NCI-H82 (cell line): ENCODE data around the gene BMF.

ENCODE experiments used
- DNase-seq: peaks from one replicate; lab custom pipeline; 2025; lab: John Stamatoyannopoulos, UW

BMF gene

DNA sequence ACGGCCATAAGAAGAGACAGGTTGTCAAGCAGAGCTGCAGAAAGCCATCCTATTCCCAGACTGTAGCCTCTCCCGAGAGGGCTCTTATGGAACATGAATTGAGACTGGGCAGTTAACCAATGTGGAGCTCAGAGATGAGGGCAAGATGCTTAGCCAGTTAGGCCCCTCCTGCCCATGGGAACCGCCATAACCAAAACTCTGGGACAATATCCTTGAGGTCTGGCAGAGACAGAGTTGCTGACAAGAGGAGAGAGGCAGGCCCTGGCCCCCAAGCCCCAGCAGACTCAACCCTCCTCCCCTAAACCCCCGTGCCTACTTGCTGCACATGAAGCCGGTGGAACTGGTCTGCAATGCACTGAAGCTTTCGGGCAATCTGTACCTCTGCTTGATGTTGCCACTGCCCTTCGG, 4.8 kb downstream of the BMF start:
- no peak for DNase-seq

DNA sequence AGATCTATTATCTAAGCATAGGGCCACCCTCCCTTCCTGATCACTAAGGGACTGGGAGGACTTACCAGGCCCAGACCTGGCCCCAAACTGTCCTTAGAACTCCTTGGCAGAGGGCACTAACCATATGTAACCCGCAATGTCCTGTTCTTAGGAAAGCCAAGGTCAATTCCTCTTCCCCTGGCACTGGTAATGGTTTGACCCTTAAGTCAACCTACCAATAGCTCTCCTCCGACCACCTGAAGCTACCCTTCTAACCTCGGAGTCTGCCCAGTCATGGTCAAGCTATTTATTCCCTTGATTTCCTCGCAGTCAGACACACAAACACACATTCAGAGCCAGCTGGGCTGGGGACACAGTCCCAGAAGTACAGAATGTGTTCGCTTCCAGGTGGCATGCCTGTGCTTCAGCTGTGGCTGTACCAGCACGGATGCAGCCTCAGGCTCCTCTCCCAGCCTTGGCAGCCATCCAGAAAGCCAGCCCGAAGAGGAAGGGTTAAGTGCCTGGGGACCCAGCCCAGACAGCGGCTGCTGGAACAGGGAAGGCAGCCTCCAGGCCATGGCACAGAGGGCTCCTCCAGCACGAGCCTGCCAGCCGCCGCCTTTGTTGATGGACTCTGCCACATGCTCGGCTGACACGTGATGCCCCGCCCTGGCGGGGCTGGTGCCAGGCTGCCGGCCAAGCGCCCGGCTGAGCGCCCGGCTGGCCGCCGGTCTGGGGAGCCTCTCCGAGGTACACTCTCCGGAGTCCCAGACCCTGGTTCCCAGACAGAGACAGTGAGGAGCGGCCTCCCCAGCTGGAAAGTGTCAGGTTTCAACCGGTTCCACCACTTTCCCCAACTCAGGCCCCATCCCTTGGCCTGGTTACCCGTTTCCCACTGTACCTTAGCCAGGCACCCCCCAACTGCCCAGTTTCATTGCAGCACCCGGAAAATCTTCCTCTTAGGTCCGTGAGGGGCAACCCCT, 5.5 kb downstream of the BMF start:
- DNase-seq: peak; percentile 42

DNA sequence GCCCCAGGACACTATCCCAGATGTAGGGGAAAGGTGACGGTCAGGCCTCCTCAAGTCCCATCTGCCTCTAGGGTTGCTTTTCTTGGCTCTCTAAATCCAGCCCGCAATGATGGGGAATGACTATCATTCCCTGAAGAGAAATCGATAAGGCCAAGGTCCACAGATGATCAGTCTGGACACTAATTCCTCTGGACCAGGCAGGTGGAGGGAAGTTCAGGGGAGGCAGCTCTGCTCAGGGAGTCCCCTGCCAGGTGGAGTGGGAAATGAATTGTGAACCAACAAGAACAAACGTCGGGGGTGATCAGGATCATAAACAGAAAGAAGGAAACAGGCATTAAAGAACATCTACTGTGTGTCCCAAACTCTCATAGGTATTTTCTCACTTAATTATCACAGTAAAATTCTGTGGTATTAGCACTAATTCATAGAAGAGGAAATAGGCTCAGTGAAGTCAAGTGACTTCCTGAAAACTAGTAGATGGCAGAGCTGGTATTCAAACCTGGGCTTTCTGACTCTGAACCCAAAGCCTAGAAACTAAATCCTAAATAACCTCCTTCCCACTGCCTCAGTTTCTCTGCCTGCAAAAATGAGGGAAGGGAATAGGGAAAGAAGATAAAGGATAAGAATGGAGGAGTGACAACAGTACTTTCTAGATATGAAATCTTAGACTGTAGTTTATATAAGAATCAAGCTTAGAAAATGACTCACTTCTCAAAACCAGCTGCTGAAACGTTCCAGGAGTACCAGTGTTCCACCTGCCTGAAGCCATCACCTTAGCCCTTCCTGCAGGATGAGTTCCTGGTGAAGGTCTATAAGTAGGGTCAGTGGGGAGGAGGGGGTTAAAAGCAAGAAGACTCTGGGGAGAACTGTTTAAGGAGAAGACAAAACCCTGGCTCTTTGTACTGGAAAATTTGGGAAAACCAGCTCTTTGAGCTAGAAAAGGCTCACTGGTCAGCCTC, 7.5 kb downstream of the BMF start:
- DNase-seq: no peak

DNA sequence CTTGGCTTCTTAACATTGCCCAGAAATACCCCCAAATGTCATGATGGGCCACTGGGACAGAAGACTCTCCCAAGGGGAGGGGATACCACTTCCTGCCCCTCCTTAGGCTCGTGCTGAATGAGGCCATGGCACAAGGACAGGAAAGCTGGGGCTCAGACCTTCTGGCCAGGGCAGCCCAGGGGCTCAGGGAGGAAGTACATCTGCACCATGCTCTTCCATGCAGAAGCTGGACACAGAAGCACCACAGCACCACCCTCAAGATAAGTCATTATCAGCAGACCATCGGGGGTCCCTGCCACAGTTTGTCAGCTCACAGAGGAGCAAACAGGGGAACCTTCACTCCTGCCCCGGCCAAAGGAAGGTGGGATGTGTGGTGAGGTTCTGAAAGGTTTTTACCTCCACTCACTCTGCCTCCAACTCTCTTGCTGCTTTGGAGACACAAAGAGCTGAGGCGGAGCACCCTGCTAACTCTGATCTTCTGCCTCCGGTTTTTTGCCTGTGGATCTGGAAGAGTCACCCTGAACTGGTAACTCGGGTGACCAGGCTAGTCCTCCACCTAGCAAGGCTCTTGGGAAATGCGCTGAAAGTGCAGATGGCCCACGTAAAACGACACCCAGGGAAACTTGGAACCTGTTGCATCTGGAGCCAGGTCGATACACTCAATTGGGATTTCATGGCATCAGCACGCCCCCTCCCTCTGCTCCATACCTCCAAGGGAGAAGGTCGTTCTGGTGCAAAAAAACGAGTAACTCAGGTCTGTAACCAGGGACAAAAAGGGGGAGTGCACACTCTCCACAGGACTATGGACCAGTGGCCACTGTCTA, 8.3 kb downstream of the BMF start:
- no peak for DNase-seq

DNA sequence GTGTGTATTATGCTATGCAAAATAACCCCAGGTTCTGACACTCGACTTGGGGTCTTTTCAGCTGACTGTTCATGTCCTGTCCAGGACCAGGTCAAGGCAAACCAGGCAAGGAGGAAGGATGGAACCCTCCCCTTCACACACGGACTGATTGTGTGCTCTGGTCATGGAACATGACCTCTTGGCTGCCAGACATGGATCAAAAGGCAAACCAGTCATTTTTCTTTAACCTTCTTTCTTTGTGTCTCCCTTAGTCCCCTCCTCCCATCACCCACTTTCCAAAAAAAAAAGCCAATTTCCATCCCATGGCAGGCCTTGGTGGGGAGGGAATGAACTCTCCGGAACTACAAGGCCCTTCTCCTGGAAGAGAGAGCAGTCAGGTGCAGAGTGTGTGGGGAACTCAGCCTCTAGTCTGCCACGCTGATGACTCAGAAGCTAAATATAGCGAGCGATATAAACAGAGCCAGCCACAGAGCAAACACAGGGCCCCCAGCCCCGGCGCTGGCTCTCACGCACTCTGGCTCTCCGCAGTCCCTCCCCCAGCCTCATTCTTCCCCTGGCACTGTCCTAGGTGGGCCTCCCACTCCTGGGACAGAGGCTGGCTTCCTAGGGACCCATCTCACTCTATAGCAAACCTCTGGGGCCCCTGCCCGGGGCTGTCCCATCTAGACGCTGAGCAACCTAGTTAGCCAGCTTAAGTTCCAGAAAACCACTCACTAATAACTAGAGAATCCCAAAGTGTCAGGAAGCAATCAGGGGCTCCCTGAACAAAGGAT, 10.0 kb downstream of the BMF start:
- peak; percentile 76 for DNase-seq

DNA sequence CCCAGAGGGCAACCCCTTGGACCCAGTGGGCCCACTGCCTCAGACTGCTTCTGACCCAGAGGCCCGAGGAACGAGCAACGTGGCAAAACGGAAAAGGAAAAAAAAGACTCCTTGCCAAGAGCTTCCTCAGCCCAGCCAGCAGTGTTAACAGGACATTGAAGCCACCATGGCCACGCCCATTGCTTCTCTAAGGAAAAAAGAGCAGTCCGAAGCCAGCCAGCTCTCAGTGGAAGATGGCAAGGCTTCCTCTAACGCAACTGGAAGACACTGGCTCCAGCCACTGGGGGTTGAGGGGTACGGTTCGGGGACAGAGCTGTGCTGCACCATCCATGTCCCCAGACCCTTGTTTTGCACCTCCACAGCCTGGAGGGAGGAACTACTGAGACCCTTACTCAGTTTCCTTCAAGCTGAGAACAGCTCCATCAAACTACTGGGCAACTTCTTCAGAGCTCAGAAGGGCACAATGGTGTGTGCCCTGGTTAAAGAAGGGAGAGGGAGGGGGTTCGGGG, 10.7 kb downstream of the BMF start:
- no peak for DNase-seq

DNA sequence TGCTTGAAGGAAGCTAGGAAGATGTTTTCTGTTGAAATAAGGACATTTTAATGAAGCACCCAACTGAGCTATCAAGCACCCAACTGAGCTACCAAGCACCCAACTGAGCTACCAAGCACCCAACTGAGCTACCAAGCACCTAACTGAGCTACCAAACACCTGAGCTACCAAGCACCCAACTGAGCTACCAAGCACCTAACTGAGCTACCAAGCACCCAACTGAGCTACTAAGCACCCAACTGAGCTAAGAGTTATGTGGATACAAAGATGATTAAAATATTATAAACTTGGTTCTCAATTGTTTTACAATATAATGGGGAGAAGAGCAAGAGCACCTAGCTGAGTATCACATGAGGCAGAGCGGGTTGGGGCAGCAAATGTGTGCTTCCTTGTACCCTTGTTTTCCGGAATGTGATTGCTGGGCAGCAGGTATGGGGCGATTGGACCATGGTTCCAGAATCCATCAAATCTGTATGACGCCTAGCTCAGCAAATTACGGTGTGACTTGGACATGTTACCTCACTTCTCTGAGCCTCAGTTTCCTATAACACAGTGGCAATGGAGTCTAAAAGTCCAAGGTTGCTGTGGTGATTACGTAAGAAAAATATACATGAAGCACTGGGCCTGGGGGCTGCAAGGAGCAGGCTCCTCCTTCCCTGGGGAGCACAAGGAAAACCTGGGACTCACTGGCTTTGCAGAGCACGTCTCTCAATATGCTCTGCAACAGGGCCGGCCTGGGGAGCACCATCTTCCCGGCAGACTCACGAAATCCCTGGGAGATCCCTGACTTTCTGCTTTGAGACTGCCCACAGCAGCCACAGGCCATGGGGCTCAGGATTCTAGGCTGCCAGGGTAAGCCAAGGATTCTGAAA, 11.3 kb downstream of the BMF start:
- DNase-seq: no peak

DNA sequence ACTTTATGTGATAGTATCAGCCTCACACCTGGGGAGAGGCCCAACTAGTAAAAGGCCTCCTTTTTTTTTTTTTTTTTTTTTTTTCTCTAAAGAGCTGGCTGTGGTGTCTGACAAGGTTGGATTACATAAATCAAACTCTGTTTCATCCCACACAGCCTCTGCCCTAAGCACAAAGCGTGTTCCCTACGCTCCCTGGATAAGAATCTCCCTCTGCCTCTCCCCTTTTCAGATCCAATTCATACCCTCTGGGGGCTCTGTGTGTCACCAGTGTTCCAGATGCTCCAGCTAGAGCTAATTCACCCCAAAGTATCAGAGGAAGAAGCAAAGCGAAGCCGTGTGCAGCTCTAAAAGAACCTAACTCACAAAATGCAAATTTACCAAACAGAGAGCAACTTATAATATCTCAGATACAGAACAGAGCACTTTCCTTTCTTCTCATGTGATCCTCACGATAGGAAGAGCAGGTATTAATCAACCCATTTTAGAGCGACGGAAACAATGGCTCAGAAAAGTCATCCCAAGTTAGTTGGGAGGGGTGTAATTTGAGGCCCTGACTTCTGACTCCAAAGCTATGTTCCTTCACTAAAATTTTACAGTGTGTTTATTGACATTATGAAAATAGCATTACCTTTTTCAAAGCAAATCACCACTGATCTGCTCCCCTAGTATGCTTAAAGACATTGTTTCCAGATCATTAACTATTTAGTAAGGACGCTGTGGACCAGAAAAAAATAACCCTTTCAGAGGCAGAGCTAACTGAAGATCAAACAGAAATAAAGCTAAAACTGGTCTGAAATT, 12.4 kb downstream of the BMF start:
- no peak for DNase-seq

DNA sequence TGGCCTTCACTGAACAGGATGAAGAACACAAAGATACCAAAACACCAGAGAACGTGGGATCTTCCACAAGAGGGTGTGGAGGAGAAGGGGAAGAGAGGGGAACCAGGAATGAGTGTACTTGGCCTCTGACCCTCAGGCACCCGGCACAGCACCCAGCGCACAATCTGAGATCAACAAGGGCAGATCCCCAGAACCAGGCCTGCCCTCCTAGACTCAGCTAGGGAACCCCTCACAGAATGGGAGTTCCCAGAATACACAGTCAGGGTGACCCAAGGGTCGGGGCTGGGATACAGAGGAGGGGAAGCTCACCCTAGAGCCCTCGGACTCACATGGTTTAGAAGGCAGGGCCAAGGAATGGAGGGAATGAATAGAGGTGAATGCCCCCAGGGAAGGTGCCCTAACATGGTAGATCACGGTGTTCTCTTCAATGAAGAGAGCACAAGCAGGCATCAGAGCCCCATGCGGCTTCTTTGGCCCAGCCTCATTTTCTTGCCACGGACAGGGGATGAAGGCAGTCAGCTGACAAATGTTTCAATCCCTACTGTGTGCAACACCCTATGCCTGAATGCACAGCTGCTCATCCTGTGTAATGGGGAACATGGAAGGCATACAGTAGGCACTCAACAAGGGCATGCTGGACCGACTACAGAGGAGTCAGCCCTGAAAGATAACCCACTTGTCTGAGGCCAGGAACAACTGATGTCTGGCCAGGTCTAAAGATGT, 13.1 kb downstream of the BMF start:
- no peak for DNase-seq

DNA sequence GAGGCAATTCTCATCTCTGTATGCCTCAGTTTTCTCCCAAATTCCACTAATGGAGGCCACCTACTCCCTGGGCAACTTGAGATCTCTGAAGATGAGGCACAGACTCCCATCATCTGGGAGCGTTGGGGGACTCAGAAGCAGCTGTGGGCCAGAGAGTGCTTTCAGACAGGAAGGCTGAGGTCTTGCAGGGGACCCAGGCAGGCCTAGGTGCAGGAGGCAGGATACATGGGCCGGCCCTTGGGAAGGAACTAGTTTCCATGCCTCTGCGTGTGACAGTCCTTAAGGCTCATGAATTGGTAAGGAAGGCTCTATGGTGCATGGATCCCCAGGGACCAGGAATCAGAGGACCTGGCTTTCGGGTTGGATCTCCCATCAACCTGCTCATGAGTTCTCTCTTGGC, 14.5 kb downstream of the BMF start:
- no peak for DNase-seq

DNA sequence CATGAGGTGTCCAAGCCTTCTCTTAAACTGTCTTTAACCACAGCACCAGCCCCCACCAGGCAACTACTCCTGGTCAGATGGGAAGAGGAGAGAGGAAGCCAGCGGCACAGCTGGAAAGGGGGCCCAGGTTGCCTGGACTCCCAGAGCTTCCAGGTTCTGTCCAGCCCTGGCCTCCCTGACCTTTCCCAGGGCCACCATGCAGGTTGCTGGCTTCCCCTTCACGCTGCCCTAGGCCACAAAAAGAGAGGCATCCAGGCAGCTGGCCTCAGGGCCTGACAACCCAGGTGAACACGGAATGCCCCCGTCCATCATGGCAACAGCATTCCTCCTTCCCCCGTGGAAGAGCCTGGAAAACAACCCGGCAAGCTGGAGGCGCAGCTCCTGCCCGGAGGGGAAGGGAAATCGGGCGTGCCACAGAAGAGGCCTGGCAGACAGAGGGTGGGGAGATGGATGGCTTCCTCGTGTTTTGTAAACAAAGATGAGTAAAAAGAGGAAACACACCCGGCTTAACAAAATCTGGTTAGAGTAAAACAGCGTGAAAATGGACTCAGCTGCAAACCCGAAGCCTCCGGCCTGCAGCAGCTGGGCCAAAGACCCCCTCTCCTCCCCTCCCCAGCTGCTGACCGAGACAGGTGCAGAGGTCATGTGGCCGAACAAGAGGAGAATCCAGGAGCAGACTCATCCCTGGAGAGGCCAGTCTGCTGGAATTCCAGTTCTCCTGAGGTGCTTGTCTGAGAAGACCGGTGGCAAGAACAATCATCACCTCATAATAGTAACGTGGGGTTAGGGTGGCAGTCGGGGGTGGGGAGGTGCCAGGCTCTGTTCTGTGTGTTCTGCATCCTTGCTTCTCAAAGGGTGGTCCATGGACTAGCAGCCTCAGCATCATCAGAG, 15.5 kb downstream of the BMF start:
- peak; percentile 49 for DNase-seq

DNA sequence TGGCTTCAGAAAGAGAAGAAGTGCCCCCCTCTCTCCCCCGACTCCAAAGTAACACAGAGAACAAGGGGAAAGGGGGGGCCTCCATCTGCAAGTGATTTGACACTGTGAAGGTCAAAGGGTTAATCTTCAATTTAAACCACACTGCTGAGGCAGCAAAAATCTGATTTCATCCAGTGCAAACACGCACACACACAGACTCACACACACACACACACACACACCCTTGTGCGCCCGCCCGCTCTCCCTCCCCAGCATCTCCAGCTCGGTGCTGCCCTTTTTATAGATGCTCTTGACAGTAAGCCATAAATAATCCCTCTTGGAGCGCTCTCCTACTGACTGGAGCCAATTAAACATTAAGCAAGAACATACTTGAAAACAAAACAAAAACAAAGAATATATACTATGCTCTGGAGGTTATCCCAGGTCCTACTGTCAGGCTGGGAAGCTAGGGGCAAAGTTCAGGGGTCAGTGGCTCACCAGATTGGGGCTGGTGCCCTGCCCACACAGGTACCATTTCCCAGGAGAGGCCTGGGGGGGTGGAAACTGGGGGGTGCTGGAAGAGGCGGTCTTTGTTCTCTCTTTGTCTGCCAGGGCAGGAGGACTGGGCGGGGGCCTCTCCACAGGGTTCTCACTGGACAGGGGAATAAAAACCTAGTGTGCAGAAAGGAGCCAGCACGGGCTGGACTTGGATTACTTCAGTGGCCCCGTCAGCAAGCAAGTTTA, 16.3 kb downstream of the BMF start:
- peak; percentile 93 for DNase-seq

DNA sequence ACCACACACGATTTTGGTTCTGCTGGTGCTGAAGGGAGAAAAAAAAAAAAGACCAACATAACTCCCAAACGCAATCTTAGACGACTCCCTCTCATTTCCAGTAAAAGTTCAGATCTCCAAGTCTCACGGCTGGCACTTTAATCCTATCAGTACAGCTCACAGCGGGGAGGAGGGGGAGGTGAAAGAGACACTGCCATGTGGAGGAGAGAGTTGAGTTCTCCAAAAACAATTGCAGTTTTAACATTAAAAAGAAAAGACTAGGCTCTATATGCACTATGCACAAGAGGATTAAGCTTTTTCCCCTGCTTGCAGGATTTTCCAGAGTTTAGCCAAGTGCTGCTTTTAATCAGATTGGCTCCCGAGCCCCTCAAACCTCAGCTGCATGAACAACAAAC, 16.8 kb downstream of the BMF start:
- peak; percentile 89 for DNase-seq

DNA sequence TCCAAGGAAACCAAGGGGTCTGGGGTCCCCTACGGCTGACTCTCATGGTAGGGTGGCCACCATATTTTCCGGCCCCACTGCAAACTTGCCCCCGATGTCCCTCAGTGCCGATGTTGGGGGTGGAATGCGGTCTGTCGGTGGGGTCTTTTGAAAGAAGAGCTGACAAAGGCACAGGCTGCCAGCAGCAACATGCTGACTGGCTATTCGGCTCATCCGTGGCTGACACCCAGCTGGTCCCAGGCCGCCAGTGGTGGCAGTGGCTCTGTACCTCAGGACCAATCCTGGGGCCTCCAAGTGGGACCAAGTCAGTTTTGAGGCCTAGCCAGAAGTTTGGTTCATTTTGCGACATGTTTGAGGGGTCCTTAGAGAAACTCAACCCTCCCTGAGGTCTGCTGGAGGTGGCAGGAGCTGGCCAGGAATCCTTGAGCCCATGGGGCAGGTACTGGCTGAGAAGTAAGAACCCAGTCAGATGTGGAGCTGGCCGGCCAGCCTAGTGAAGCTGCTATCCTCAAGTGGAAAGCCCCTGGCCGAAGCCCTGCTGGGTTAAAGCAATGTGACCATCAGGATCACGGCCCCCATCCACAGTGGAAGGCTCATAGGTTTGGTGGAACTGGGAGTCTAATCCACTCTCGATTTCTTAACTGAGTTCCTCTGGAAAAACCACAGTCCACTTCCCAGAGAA, 17.8 kb downstream of the BMF start:
- DNase-seq: no peak

DNA sequence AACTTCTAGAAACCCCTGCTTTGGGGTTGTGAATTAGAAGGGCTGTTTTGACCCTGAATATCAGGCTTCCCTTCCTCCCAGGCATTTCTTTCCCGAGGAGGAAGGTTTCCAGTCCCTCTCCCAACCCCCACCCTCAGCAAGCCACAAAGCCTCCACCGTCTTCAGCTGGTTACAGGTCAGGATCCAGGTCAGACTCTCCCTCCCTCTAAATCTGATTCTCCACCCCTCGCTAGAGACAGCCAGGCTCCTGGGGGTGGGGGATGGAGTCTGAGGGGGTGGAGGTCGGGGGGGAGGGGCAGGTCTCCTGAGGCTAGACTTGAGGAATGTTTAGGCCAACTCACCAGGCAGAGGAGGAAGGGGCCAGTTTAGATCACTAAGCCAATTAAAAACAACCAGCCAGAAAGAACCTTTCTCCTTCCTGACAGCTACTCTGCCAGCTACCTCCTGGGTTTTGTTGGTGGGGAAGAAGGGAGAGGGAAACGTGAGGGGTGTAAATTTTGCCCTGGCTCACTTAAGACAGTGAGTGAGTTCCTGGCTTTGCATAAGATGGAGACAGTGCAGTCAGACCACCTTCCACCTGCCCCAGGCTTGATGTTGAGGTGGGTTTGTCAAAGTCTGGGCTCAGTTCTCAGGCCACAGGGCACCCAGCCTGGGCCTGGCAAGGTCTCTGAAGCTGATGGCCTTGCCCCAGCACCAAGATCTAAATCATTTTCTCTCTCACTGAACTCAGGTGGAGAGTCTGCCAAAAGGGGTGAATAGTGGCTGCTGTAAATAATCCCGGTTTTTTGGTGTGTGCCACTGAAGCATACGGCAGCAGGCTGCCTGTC, 19.5 kb downstream of the BMF start:
- DNase-seq: peak; percentile 91
